Spleen (tissue), 7 donors: Measurements from ENCODE around the gene MRPS26.

ENCODE experiments used
- CTCF ChIP-seq, 11 experiments: fragments of 200-600 bp in 7 of 11; fragments of 450-650 bp in 4 of 11; sonication (generic) in 4 of 11; IDR thresholded peaks in 8 of 11; conservative IDR thresholded peaks in 3 of 11; 1 replicate in 7 of 11; 2 replicates in 4 of 11; pipeline versions ENCODE4 v1.4.0 to v1.8.0; 2016 to 2021; ENCODE audit warnings: antibody characterized with exemption in 11 of 11, inconsistent platforms in 4 of 11, mild to moderate bottlenecking in 1 of 11
- POLR2A ChIP-seq, 3 donors: fragments of 450-650 bp; IDR thresholded peaks; one replicate each; pipeline ENCODE4 v1.5.1; 2017; ENCODE audit warnings: antibody characterized with exemption in 3 of 3, mild to moderate bottlenecking in 1 of 3
- donor health status: DM: no; HTN: no; CAD: no; lungs with moderate emphysema.
- donor health status: DM: no; HTN: no; CAD: no.
- donor health status: DM: no; HTN: no; CAD: no.

- no peak for TF ChIP-seq CTCF (IDR thresholded peaks at IDR 0.05 in 8 of 11, conservative IDR thresholded peaks at IDR 0.05 in 3 of 11)
- no peak for TF ChIP-seq POLR2A (IDR thresholded peaks at IDR 0.05)
These were observed 7.4 kb upstream of the MRPS26 start for GRCh38 chr20:3038454-3038853.
